Liver (tissue), 9 donors: ENCODE results near the gene SH2D7. TPM values are rescaled to one million over a fixed set of nuclear protein-coding genes. Genes with fewer than 3 reads are reported as not detected.

Source experiments
- DNase-seq: peaks from one replicate; pipeline ENCODE4 v3.0.0-alpha.2; 2017; ENCODE audit warnings: low spot score
- H3K27ac ChIP-seq, 2 donors: one replicate each; pipeline ENCODE4 v1.7.0; 2013; ENCODE audit warnings: inconsistent platforms in 2 of 2, low read length in 2 of 2, control low read depth in 1 of 2, low read depth in 1 of 2, mild to moderate bottlenecking in 1 of 2
- H3K27me3 ChIP-seq, 4 donors: one replicate each; pipeline versions ENCODE4 v1.6.1 to v1.7.0; 2013; ENCODE audit warnings: low read length in 3 of 4, inconsistent platforms in 1 of 4, mild to moderate bottlenecking in 1 of 4, moderate library complexity in 1 of 4; ENCODE audit not compliant: control insufficient read depth in 4 of 4, insufficient read depth in 4 of 4
- H3K36me3 ChIP-seq, 4 donors: one replicate each; pipeline versions ENCODE4 v1.6.1 to v1.7.0; 2013; ENCODE audit warnings: low read length in 3 of 4, mild to moderate bottlenecking in 3 of 4, low read depth in 1 of 4, moderate library complexity in 1 of 4; ENCODE audit not compliant: control insufficient read depth in 4 of 4, insufficient read depth in 3 of 4
- H3K4me1 ChIP-seq, 4 donors: one replicate each; pipeline versions ENCODE4 v1.6.1 to v1.7.0; 2013; ENCODE audit warnings: low read length in 3 of 4, mild to moderate bottlenecking in 3 of 4, moderate library complexity in 1 of 4; ENCODE audit not compliant: control insufficient read depth in 4 of 4, insufficient read depth in 4 of 4
- H3K4me3 ChIP-seq, 3 donors: one replicate each; pipeline versions ENCODE4 v1.6.1 to v1.7.0; 2013; ENCODE audit warnings: low read length in 3 of 3, control low read depth in 1 of 3, low read depth in 1 of 3, mild to moderate bottlenecking in 1 of 3
- H3K9ac ChIP-seq, 2 donors: one replicate each; pipeline ENCODE4 v1.7.0; 2013; ENCODE audit warnings: low read length in 2 of 2, mild to moderate bottlenecking in 2 of 2, moderate library complexity in 2 of 2, control low read depth in 1 of 2, low read depth in 1 of 2
- H3K9me3 ChIP-seq, 4 donors: one replicate each; pipeline versions ENCODE4 v1.6.1 to v1.7.0; 2013; ENCODE audit warnings: low read length in 3 of 4; ENCODE audit not compliant: control insufficient read depth in 4 of 4
- EGR1 ChIP-seq, 2 donors: IDR thresholded peaks; 2 replicates each; pipeline ENCODE4 v1.6.1; 2016 to 2018; ENCODE audit warnings: antibody characterized with exemption in 2 of 2, low read depth in 2 of 2
- FOXA1 ChIP-seq: IDR thresholded peaks from 2 replicates; pipeline ENCODE4 v1.6.1; 2016; ENCODE audit warnings: antibody characterized with exemption
- GABPA ChIP-seq, 2 donors: IDR thresholded peaks in 1 of 2; conservative IDR thresholded peaks in 1 of 2; 2 replicates each; pipeline ENCODE4 v1.6.1; 2016; ENCODE audit warnings: antibody characterized with exemption in 2 of 2, mild to moderate bottlenecking in 1 of 2, moderate library complexity in 1 of 2
- HNF4A ChIP-seq, 2 donors: conservative IDR thresholded peaks; 2 replicates each; pipeline ENCODE4 v1.6.1; 2016; ENCODE audit warnings: antibody characterized with exemption in 2 of 2, mild to moderate bottlenecking in 2 of 2
- HNF4G ChIP-seq: IDR thresholded peaks from 2 replicates; pipeline ENCODE4 v1.6.1; 2016; ENCODE audit warnings: antibody characterized with exemption
- NR2F2 ChIP-seq: IDR thresholded peaks from 2 replicates; pipeline ENCODE4 v1.6.1; 2016; ENCODE audit warnings: antibody characterized with exemption
- RAD21 ChIP-seq, 2 donors: IDR thresholded peaks; 2 replicates each; pipeline ENCODE4 v1.6.1; 2016; ENCODE audit warnings: antibody characterized with exemption in 2 of 2, mild to moderate bottlenecking in 2 of 2
- RXRA ChIP-seq, 2 donors: IDR thresholded peaks; 2 replicates each; pipeline ENCODE4 v1.6.1; 2017 to 2018; ENCODE audit warnings: antibody characterized with exemption in 2 of 2, mild to moderate bottlenecking in 1 of 2
- TAF1 ChIP-seq: conservative IDR thresholded peaks from 2 replicates; pipeline ENCODE4 v1.6.1; 2016; ENCODE audit warnings: antibody characterized with exemption, mild to moderate bottlenecking
- YY1 ChIP-seq: IDR thresholded peaks from 2 replicates; pipeline ENCODE4 v1.6.1; 2016; ENCODE audit warnings: antibody characterized with exemption, mild to moderate bottlenecking
- WGBS: extraction: QIAGEN DNeasy Blood & Tissue Kit; methylation state at CpG from one replicate; pipeline ENCODE4 v1.1.7; 2013; 5-methylcytosine and 5-hydroxymethylcytosine counted together
- polyA plus RNA-seq, 2 donors: library from polyadenylated mRNA; stranded (reverse) in 1 of 2; unstranded in 1 of 2; fragments of 200-250 nt in 1 of 2; fragments of >200 nt in 1 of 2; fragmentation: Nextera tagmentation in 1 of 2; extraction: Ambion mirVana in 1 of 2; gene quantifications; one replicate each; pipeline versions ENCODE4 v1.2.1 to v1.2.3, GENCODE V29; 2013 to 2015
- total RNA-seq, 2 donors: library from RNA; depleted of rRNA; stranded (reverse); fragments of >200 nt; gene quantifications; one replicate each; pipeline ENCODE4 v1.2.3, GENCODE V29; 2014
- TF ChIP-seq, protein P1 (sequence below): fragments of 150-350 bp; IDR thresholded peaks from 2 replicates; pipeline ENCODE4 v1.5.1; 2017; ENCODE audit warnings: improper control_type of control experiment, low read depth, low read length; ENCODE audit not compliant: missing input control
- TF ChIP-seq, protein P2 (sequence below): IDR thresholded peaks from 2 replicates; pipeline ENCODE4 v1.6.1; 2016; ENCODE audit warnings: antibody characterized with exemption
- TF ChIP-seq, protein P3 (sequence below): IDR thresholded peaks from 2 replicates; pipeline ENCODE4 v1.6.1; 2016; ENCODE audit warnings: antibody characterized with exemption
- TF ChIP-seq, protein P4 (sequence below): IDR thresholded peaks from 2 replicates; pipeline ENCODE4 v1.6.1; 2016; ENCODE audit warnings: antibody characterized with exemption
- TF ChIP-seq, protein P5 (sequence below): IDR thresholded peaks from 2 replicates; pipeline ENCODE4 v1.6.1; 2016; ENCODE audit warnings: antibody characterized with exemption, mild to moderate bottlenecking
- donor health status: healthy.
- donor health status: healthy.
- donor health status: healthy.
- donor health status: healthy.
- donor health status: healthy.

Gene SH2D7
- total and polyA plus RNA-seq, 4 donors = not detected

DNA sequence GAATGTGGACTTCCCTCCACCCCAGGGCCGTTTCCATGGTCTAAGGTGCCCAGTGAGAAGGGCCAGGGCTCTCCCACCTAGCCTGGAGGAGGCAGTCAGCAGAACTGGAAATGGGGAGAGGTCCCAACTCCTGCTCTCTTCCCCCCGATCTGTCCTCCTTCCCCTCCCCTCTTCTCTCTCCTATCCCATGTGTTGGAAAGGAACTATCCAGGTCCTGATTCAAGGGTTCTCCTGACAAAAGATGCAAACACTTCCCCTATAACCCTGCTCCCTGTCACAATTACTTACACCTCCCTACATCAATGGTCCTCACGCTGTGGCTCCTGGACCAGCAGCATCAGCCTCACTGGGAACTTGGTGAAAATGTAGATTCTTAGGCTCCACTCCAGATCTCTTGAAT lies 32.9 kb downstream of the SH2D7 start:
- no peak for TF ChIP-seq RXRA (IDR thresholded peaks at IDR 0.05)
- TF ChIP-seq, protein P1, sequence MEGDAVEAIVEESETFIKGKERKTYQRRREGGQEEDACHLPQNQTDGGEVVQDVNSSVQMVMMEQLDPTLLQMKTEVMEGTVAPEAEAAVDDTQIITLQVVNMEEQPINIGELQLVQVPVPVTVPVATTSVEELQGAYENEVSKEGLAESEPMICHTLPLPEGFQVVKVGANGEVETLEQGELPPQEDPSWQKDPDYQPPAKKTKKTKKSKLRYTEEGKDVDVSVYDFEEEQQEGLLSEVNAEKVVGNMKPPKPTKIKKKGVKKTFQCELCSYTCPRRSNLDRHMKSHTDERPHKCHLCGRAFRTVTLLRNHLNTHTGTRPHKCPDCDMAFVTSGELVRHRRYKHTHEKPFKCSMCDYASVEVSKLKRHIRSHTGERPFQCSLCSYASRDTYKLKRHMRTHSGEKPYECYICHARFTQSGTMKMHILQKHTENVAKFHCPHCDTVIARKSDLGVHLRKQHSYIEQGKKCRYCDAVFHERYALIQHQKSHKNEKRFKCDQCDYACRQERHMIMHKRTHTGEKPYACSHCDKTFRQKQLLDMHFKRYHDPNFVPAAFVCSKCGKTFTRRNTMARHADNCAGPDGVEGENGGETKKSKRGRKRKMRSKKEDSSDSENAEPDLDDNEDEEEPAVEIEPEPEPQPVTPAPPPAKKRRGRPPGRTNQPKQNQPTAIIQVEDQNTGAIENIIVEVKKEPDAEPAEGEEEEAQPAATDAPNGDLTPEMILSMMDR = no peak
- no peak for TF ChIP-seq HNF4G
- TF ChIP-seq, protein P2, sequence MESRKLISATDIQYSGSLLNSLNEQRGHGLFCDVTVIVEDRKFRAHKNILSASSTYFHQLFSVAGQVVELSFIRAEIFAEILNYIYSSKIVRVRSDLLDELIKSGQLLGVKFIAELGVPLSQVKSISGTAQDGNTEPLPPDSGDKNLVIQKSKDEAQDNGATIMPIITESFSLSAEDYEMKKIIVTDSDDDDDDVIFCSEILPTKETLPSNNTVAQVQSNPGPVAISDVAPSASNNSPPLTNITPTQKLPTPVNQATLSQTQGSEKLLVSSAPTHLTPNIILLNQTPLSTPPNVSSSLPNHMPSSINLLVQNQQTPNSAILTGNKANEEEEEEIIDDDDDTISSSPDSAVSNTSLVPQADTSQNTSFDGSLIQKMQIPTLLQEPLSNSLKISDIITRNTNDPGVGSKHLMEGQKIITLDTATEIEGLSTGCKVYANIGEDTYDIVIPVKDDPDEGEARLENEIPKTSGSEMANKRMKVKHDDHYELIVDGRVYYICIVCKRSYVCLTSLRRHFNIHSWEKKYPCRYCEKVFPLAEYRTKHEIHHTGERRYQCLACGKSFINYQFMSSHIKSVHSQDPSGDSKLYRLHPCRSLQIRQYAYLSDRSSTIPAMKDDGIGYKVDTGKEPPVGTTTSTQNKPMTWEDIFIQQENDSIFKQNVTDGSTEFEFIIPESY = no peak
- TF ChIP-seq FOXA1 = no peak
- TF ChIP-seq EGR1 (IDR thresholded peaks at IDR 0.05; ENCODE audit: low read depth in 2 of 2) = no peak
- no peak for TF ChIP-seq NR2F2
- no peak for TF ChIP-seq TAF1
- no peak for TF ChIP-seq HNF4A (conservative IDR thresholded peaks at IDR 0.05)
- TF ChIP-seq, protein P3, sequence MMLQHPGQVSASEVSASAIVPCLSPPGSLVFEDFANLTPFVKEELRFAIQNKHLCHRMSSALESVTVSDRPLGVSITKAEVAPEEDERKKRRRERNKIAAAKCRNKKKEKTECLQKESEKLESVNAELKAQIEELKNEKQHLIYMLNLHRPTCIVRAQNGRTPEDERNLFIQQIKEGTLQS = no peak
- no peak for TF ChIP-seq RAD21 (IDR thresholded peaks at IDR 0.05)
- no peak for TF ChIP-seq YY1
- 90% methylated on average over 3 of the region's 3 CpGs for WGBS
- no peaks in the 10 kb centered on the region for H3K4me1 ChIP-seq

DNA sequence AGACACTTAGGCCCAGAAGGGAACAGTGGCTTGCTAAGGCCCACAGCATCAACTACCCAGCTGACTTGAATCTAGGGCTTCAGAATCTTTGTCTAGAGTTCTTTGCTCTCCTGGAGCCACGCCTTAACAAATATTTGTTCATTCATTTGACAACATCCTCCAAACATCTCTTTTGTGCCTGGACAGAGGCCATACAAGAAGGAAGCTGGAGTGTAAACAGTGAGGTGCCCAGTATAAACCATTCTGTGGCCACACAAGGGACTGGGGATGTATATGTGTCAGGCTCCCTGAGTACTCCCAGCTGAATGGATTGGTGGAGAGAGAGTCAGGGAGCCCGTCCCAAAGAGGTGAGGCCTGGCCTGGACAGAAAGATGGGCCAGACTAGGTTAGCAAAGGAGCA lies 35.5 kb downstream of the SH2D7 start:
- Histone ChIP-seq H3K27ac (no peak overlapping the region), H3K27me3 (no peaks in the 10 kb centered on the region), H3K4me1 (peaks cover 1 to 9% (median 4%) of the 10 kb centered on the region in 4 donors), H3K4me3 (no peak overlapping the region), H3K9me3 (no peaks in the 10 kb centered on the region), H3K36me3 (no peaks in the 10 kb centered on the region), H3K9ac (no peak overlapping the region)
- DNase-seq = no peak
- TF ChIP-seq, protein P1 = no peak
- TF ChIP-seq GABPA (IDR thresholded peaks at IDR 0.05 in 1 of 2, conservative IDR thresholded peaks at IDR 0.05 in 1 of 2) (no peak), RXRA (IDR thresholded peaks at IDR 0.05) (no peak), FOXA1 (no peak), EGR1 (IDR thresholded peaks at IDR 0.05; ENCODE audit: low read depth in 2 of 2) (no peak), NR2F2 (no peak), YY1 (no peak), TAF1 (no peak)
- TF ChIP-seq, protein P3 = no peak
- TF ChIP-seq, protein P4, sequence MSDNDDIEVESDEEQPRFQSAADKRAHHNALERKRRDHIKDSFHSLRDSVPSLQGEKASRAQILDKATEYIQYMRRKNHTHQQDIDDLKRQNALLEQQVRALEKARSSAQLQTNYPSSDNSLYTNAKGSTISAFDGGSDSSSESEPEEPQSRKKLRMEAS = no peak
- TF ChIP-seq, protein P2 = no peak
- TF ChIP-seq, protein P5, sequence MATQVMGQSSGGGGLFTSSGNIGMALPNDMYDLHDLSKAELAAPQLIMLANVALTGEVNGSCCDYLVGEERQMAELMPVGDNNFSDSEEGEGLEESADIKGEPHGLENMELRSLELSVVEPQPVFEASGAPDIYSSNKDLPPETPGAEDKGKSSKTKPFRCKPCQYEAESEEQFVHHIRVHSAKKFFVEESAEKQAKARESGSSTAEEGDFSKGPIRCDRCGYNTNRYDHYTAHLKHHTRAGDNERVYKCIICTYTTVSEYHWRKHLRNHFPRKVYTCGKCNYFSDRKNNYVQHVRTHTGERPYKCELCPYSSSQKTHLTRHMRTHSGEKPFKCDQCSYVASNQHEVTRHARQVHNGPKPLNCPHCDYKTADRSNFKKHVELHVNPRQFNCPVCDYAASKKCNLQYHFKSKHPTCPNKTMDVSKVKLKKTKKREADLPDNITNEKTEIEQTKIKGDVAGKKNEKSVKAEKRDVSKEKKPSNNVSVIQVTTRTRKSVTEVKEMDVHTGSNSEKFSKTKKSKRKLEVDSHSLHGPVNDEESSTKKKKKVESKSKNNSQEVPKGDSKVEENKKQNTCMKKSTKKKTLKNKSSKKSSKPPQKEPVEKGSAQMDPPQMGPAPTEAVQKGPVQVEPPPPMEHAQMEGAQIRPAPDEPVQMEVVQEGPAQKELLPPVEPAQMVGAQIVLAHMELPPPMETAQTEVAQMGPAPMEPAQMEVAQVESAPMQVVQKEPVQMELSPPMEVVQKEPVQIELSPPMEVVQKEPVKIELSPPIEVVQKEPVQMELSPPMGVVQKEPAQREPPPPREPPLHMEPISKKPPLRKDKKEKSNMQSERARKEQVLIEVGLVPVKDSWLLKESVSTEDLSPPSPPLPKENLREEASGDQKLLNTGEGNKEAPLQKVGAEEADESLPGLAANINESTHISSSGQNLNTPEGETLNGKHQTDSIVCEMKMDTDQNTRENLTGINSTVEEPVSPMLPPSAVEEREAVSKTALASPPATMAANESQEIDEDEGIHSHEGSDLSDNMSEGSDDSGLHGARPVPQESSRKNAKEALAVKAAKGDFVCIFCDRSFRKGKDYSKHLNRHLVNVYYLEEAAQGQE = no peak
- WGBS = 59% methylated on average over 2 of the region's 2 CpGs

More for the DNA sequence above, 32.9 kb downstream of the SH2D7 start:
- Histone ChIP-seq H3K9ac (no peak overlapping the region), H3K9me3 (no peaks in the 10 kb centered on the region), H3K4me3 (no peak overlapping the region), H3K27ac (no peak overlapping the region), H3K36me3 (no peaks in the 10 kb centered on the region), H3K27me3 (no peaks in the 10 kb centered on the region)
- no peak for DNase-seq
